ENCODE measurements around the gene TMEM255A.

Gene TMEM255A

GRCh38 chrX:120262859-120263708 lies 48.2 kb downstream of the TMEM255A start:
- no peak overlapping the region for H3K27ac ChIP-seq
- H3K36me3 ChIP-seq: no peaks in the 10 kb centered on the region
- no peaks in the 10 kb centered on the region for H3K9me3 ChIP-seq
- no peak overlapping the region for H3K4me3 ChIP-seq
- intact Hi-C loops (cut with DNase I; ENCODE audit: low total_unique reads): no loop called here
- no peak for TF ChIP-seq CTCF (IDR thresholded peaks at IDR 0.05)
- no peak for DNase-seq
- no peaks in the 10 kb centered on the region for H3K4me1 ChIP-seq
- no peaks in the 10 kb centered on the region for H3K27me3 ChIP-seq

GRCh38 chrX:120260369-120260768 lies 50.9 kb downstream of the TMEM255A start:
- no peak for DNase-seq
- intact Hi-C loops (cut with DNase I; ENCODE audit: low total_unique reads): no loop called here

GRCh38 chrX:120253784-120254183 lies 57.5 kb downstream of the TMEM255A start:
- no peak for TF ChIP-seq CTCF (IDR thresholded peaks at IDR 0.05)
- Histone ChIP-seq H3K27ac (no peak overlapping the region), H3K4me1 (peaks cover 0 to 8% (median 0%) of the 10 kb centered on the region in 4 donors), H3K36me3 (peaks cover 0 to 5% (median 0%) of the 10 kb centered on the region in 3 donors), H3K9me3 (no peaks in the 10 kb centered on the region), H3K27me3 (no peaks in the 10 kb centered on the region), H3K4me3 (no peak overlapping the region)
- no peak for DNase-seq
- intact Hi-C loops (cut with DNase I; ENCODE audit: low total_unique reads): loop anchor here (10.0 kb wide), 1 partner anchor 211 kb away; the partner anchor contains the start of gene LAMP2

More at GRCh38 chrX:120260369-120260768, 50.9 kb downstream of the TMEM255A start:
- no peaks in the 10 kb centered on the region for H3K27me3 ChIP-seq
- no peaks in the 10 kb centered on the region for H3K9me3 ChIP-seq
- no peak for TF ChIP-seq CTCF (IDR thresholded peaks at IDR 0.05)
- no peak overlapping the region for H3K4me3 ChIP-seq
- H3K4me1 ChIP-seq: no peaks in the 10 kb centered on the region
- H3K27ac ChIP-seq: no peak overlapping the region
- no peaks in the 10 kb centered on the region for H3K36me3 ChIP-seq

- DNase-seq: peak in 1 of 2 donors; percentile 60
- TF ChIP-seq CTCF (IDR thresholded peaks at IDR 0.05): no peak
- peaks cover 0 to 5% (median 0%) of the 10 kb centered on the region in 3 donors for H3K36me3 ChIP-seq
- H3K4me3 ChIP-seq: peak overlapping the region; percentile 80 to 89
- intact Hi-C loops (cut with DNase I; ENCODE audit: low total_unique reads): loop anchor here (10.0 kb wide), 1 partner anchor 213 kb away; the partner anchor contains the start of gene LAMP2
- peaks cover 0 to 8% (median 0%) of the 10 kb centered on the region in 4 donors for H3K4me1 ChIP-seq
- H3K9me3 ChIP-seq: no peaks in the 10 kb centered on the region
- no peaks in the 10 kb centered on the region for H3K27me3 ChIP-seq
- peak overlapping the region; percentile 85 to 87 for H3K27ac ChIP-seq
These were observed 59.7 kb downstream of the TMEM255A start for GRCh38 chrX:120251471-120252011.

- H3K9me3 ChIP-seq: no peaks in the 10 kb centered on the region
- H3K4me3 ChIP-seq: peak within 1 kb of the TSS; percentile 80 to 89
- peak within 1 kb of the TSS; percentile 85 to 87 for H3K27ac ChIP-seq
- peaks cover 0 to 8% (median 0%) of the 10 kb centered on the region in 4 donors for H3K4me1 ChIP-seq
- H3K36me3 ChIP-seq: peaks cover 0 to 5% (median 0%) of the 10 kb centered on the region in 3 donors
- intact Hi-C loops (cut with DNase I; ENCODE audit: low total_unique reads): loop anchor here (10.0 kb wide), 1 partner anchor 214 kb away; the partner anchor contains the start of gene LAMP2
- peak; percentile 87 to 95 for DNase-seq
- TF ChIP-seq CTCF (IDR thresholded peaks at IDR 0.05): peak; percentile 54 to 71
- H3K27me3 ChIP-seq: no peaks in the 10 kb centered on the region
These were observed 60.6 kb downstream of the TMEM255A start, which contains the start of gene ZBTB33 for GRCh38 chrX:120250522-120251271. Gene ZBTB33, plus strand, starts transcription at chrX:120250812. Its CDS starts 2,604 bp downstream, at chrX:120253416.

Measured in tibial artery (tissue), 4 donors.